GM21423 (cell line): ENCODE data around the gene ADCY7.

Source experiments
- ATAC-seq: cut with Tn5 transposase; IDR thresholded peaks from one replicate; pipeline ENCODE4 v1.9.1; 2021; ENCODE audit warnings: mild to moderate bottlenecking, moderate library complexity; ENCODE audit not compliant: unreplicated experiment

Gene ADCY7

GRCh38 chr16:50279504-50279865 is 13.1 kb downstream of the ADCY7 start:
- no peak for ATAC-seq

- no peak for ATAC-seq
Measured at GRCh38 chr16:50280932-50281331, 14.6 kb downstream of the ADCY7 start.

GRCh38 chr16:50281391-50282009 is 15.1 kb downstream of the ADCY7 start:
- no peak for ATAC-seq

- peak; percentile 84 for ATAC-seq
Measured at GRCh38 chr16:50282010-50282538, 15.7 kb downstream of the ADCY7 start.

GRCh38 chr16:50282955-50283631 is 16.7 kb downstream of the ADCY7 start:
- ATAC-seq: no peak

GRCh38 chr16:50284131-50284911 is 18.0 kb downstream of the ADCY7 start:
- ATAC-seq: no peak

- no peak for ATAC-seq
Measured at GRCh38 chr16:50285406-50286003, 19.2 kb downstream of the ADCY7 start.

- no peak for ATAC-seq
Measured at GRCh38 chr16:50286681-50287080, 20.3 kb downstream of the ADCY7 start.

GRCh38 chr16:50288026-50288425 is 21.7 kb downstream of the ADCY7 start:
- no peak for ATAC-seq

- no peak for ATAC-seq
Measured at GRCh38 chr16:50288920-50289319, 22.6 kb downstream of the ADCY7 start.

- no peak for ATAC-seq
Measured at GRCh38 chr16:50289950-50290764, 23.8 kb downstream of the ADCY7 start.

GRCh38 chr16:50290856-50291255 is 24.5 kb downstream of the ADCY7 start:
- no peak for ATAC-seq

GRCh38 chr16:50291719-50292565 is 25.6 kb downstream of the ADCY7 start:
- ATAC-seq: no peak

- no peak for ATAC-seq
Measured at GRCh38 chr16:50292566-50292948, 26.2 kb downstream of the ADCY7 start.

- ATAC-seq: no peak
Measured at GRCh38 chr16:50293041-50293783, 26.9 kb downstream of the ADCY7 start.

- no peak for ATAC-seq
Measured at GRCh38 chr16:50293994-50294855, 27.9 kb downstream of the ADCY7 start.

GRCh38 chr16:50294955-50295354 is 28.6 kb downstream of the ADCY7 start:
- ATAC-seq: no peak

- no peak for ATAC-seq
Measured at GRCh38 chr16:50295541-50296132, 29.3 kb downstream of the ADCY7 start.
